Activated CD4-positive, alpha-beta T cell treated with anti-CD3 and anti-CD28 coated beads, Interleukin-2, amount 50 U/mL, for 48 hours (primary cell): ENCODE results near the gene WWC2.

Source experiments
- DNase-seq, 2 experiments: peaks; one replicate each; pipeline ENCODE4 v3.0.0-alpha.2; 2020

Gene WWC2

GRCh38 chr4:183205193-183205592 lies 106.1 kb downstream of the WWC2 start:
- no peak for DNase-seq

- no peak for DNase-seq
Observed at GRCh38 chr4:183205709-183206108, 106.7 kb downstream of the WWC2 start.

GRCh38 chr4:183211533-183211932 lies 112.5 kb downstream of the WWC2 start:
- no peak for DNase-seq

GRCh38 chr4:183213996-183214395 lies 114.9 kb downstream of the WWC2 start:
- no peak for DNase-seq

GRCh38 chr4:183214912-183215488 lies 115.9 kb downstream of the WWC2 start:
- DNase-seq, result no peak

- DNase-seq, result no peak
Observed at GRCh38 chr4:183220236-183220635, 121.2 kb downstream of the WWC2 start.

GRCh38 chr4:183223053-183223452 lies 124.0 kb downstream of the WWC2 start:
- DNase-seq, result no peak

GRCh38 chr4:183229397-183229796 lies 130.3 kb downstream of the WWC2 start:
- no peak for DNase-seq

- no peak for DNase-seq
Observed at GRCh38 chr4:183240581-183241321, 141.7 kb downstream of the WWC2 start.

GRCh38 chr4:183241322-183241640 lies 142.2 kb downstream of the WWC2 start:
- DNase-seq, result no peak

- no peak for DNase-seq
Observed at GRCh38 chr4:183241721-183242151, 142.7 kb downstream of the WWC2 start.

- no peak for DNase-seq
Observed at GRCh38 chr4:183242291-183242690, 143.2 kb downstream of the WWC2 start.

- no peak for DNase-seq
Observed at GRCh38 chr4:183244019-183244418, 145.0 kb downstream of the WWC2 start.

GRCh38 chr4:183244506-183244905 lies 145.4 kb downstream of the WWC2 start:
- no peak for DNase-seq

- no peak for DNase-seq
Observed at GRCh38 chr4:183248201-183248600, 149.1 kb downstream of the WWC2 start.

GRCh38 chr4:183249854-183250253 lies 150.8 kb downstream of the WWC2 start:
- peak; percentile 5 to 25 for DNase-seq

- DNase-seq, result no peak
Observed at GRCh38 chr4:183250831-183251230, 151.8 kb downstream of the WWC2 start.

GRCh38 chr4:183252959-183253358 lies 153.9 kb downstream of the WWC2 start:
- no peak for DNase-seq

- no peak for DNase-seq
Observed at GRCh38 chr4:183253451-183253850, 154.4 kb downstream of the WWC2 start.

GRCh38 chr4:183254162-183254561 lies 155.1 kb downstream of the WWC2 start:
- DNase-seq, result no peak

GRCh38 chr4:183255487-183255886 lies 156.4 kb downstream of the WWC2 start:
- no peak for DNase-seq

- DNase-seq, result no peak
Observed at GRCh38 chr4:183256343-183256742, 157.3 kb downstream of the WWC2 start.

- DNase-seq, result peak; percentile 42 to 54
Observed at GRCh38 chr4:183256756-183257385, 157.8 kb downstream of the WWC2 start.

- DNase-seq, result no peak
Observed at GRCh38 chr4:183257808-183258207, 158.8 kb downstream of the WWC2 start.
